ENCODE results near the gene PPIA. TPM values are rescaled to one million over a fixed set of nuclear protein-coding genes. Genes with fewer than 3 reads are reported as not detected.

Gene PPIA
- total and polyA plus RNA-seq, 2 donors from 2014 or later: 1,143 to 2,940 TPM

DNA sequence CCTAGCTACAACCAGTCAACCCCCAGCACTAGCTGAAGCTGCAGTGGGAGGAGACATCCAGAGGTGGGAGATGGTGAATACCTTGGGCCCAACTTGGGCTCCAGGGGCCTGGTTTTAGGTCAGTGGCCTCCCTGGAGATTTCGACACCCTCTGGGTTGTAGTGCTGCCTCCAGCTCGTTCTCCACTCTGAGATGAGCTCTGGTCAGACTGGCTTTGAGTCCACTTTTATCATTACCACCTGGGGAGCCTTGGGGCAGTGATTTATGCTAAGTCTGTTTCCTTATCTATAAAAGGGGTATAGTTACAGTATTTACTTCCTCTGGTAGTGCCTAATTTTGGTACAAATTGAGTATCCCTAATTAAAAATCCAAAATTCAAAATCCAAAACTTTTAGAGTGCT is 22.8 kb downstream of the PPIA start:
- no peaks in the 10 kb centered on the region for H3K4me1 ChIP-seq (ENCODE audit: control insufficient read depth in 2 of 3, insufficient read depth in 2 of 3, low read depth in 1 of 3, low read length in 3 of 3)
- H3K9me3 ChIP-seq (ENCODE audit: control insufficient read depth in 2 of 3, insufficient read depth in 1 of 3, low read length in 3 of 3): no peaks in the 10 kb centered on the region
- TF ChIP-seq, protein P1, sequence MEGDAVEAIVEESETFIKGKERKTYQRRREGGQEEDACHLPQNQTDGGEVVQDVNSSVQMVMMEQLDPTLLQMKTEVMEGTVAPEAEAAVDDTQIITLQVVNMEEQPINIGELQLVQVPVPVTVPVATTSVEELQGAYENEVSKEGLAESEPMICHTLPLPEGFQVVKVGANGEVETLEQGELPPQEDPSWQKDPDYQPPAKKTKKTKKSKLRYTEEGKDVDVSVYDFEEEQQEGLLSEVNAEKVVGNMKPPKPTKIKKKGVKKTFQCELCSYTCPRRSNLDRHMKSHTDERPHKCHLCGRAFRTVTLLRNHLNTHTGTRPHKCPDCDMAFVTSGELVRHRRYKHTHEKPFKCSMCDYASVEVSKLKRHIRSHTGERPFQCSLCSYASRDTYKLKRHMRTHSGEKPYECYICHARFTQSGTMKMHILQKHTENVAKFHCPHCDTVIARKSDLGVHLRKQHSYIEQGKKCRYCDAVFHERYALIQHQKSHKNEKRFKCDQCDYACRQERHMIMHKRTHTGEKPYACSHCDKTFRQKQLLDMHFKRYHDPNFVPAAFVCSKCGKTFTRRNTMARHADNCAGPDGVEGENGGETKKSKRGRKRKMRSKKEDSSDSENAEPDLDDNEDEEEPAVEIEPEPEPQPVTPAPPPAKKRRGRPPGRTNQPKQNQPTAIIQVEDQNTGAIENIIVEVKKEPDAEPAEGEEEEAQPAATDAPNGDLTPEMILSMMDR (IDR thresholded peaks at IDR 0.05; ENCODE audit: borderline replicate concordance, extremely low read depth, insufficient read depth): no peak
- intact Hi-C loops (cut with DNase I): no loop called here
- no peak overlapping the region for H3K9ac ChIP-seq (ENCODE audit: low read length in 3 of 3)
- no peak for DNase-seq
- H3K36me3 ChIP-seq (ENCODE audit: control insufficient read depth in 2 of 3, insufficient read depth in 3 of 3, low read length in 3 of 3): no peaks in the 10 kb centered on the region
- no peak overlapping the region for H3K4me3 ChIP-seq (ENCODE audit: low read length in 3 of 3)
- no peak overlapping the region for H3K27ac ChIP-seq (ENCODE audit: low read depth in 2 of 2, low read length in 2 of 2)
- no peak for FAIRE-seq
- H3K27me3 ChIP-seq (ENCODE audit: control insufficient read depth, insufficient read depth, low read length): no peaks in the 10 kb centered on the region

DNA sequence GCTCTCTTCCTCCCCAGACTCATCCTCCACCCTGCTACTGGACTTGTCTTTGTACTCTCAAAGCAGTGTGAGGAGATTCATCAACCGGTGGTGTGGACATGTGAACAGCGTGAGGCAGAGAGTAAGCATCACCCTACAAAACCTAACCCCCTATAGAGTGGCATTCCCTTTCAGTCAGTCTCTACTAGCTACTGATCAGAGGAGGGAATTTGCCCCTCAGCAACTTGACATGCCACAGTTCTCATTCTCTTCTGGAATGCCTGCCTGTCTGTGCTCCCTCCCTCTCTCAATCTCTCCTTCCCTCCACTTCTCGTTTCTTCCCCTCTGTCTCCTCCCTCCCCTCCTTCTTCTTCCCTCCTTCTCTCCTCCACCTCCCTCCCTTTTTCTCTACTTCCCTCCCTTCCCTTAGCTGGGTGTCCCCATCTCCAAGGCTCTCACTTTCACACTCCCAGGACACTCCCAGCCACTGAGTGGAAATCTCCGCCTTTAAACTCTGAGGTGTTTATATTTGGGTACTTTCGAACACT is 26.8 kb downstream of the PPIA start:
- FAIRE-seq: no peak
- Histone ChIP-seq H3K27ac (ENCODE audit: low read depth in 2 of 2, low read length in 2 of 2) (no peak overlapping the region), H3K4me3 (ENCODE audit: low read length in 3 of 3) (no peak overlapping the region), H3K27me3 (ENCODE audit: control insufficient read depth, insufficient read depth, low read length) (no peaks in the 10 kb centered on the region), H3K9me3 (ENCODE audit: control insufficient read depth in 2 of 3, insufficient read depth in 1 of 3, low read length in 3 of 3) (no peaks in the 10 kb centered on the region), H3K9ac (ENCODE audit: low read length in 3 of 3) (no peak overlapping the region), H3K36me3 (ENCODE audit: control insufficient read depth in 2 of 3, insufficient read depth in 3 of 3, low read length in 3 of 3) (peaks cover 0 to 3% (median 2%) of the 10 kb centered on the region in 3 donors), H3K4me1 (ENCODE audit: control insufficient read depth in 2 of 3, insufficient read depth in 2 of 3, low read depth in 1 of 3, low read length in 3 of 3) (no peaks in the 10 kb centered on the region)
- DNase-seq: no peak
- intact Hi-C loops (cut with DNase I): no loop called here
- TF ChIP-seq, protein P1 (IDR thresholded peaks at IDR 0.05; ENCODE audit: borderline replicate concordance, extremely low read depth, insufficient read depth): no peak

DNA sequence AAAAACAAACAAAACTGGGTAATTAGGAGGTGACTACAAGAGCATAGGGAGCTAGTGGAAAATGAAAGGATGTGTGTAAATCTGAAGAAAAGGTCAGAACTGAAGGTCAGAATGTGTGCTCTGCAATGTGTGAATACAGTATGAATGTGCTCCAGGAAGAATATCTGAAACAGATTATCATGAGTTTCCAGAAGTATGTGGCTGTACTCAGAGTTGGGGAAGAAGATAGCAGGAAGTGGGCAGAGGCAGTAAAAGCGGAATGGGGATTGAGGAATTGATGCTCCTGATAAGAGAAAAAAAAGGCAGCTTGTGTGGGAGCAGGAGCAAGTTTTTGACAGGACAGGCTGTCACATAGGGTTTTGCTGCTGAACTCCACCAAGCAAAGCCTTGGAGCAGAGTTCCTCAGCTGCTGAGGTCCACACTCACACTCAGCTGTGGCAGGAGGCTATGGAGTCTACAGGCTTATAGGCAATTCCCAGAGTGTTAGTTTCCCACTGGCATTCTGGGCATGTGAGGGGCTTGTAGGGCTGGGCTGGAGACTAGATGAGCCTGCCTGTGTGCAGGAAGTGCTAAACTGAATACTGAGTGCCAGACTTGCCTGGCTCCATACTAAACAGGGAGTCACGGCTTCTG is 28.5 kb downstream of the PPIA start:
- Histone ChIP-seq H3K27me3 (ENCODE audit: control insufficient read depth, insufficient read depth, low read length) (no peaks in the 10 kb centered on the region), H3K9me3 (ENCODE audit: control insufficient read depth in 2 of 3, insufficient read depth in 1 of 3, low read length in 3 of 3) (no peaks in the 10 kb centered on the region), H3K4me3 (ENCODE audit: low read length in 3 of 3) (no peak overlapping the region), H3K4me1 (ENCODE audit: control insufficient read depth in 2 of 3, insufficient read depth in 2 of 3, low read depth in 1 of 3, low read length in 3 of 3) (no peaks in the 10 kb centered on the region), H3K36me3 (ENCODE audit: control insufficient read depth in 2 of 3, insufficient read depth in 3 of 3, low read length in 3 of 3) (peaks cover 0 to 7% (median 6%) of the 10 kb centered on the region in 3 donors), H3K9ac (ENCODE audit: low read length in 3 of 3) (no peak overlapping the region), H3K27ac (ENCODE audit: low read depth in 2 of 2, low read length in 2 of 2) (no peak overlapping the region)
- DNase-seq (no peak), FAIRE-seq (no peak)
- TF ChIP-seq, protein P1 (IDR thresholded peaks at IDR 0.05; ENCODE audit: borderline replicate concordance, extremely low read depth, insufficient read depth): no peak
- intact Hi-C loops (cut with DNase I): no loop called here
